HepG2 (cell line): Measurements from ENCODE around the gene TIAM2. TPM values are rescaled to one million over a fixed set of nuclear protein-coding genes. Genes with fewer than 3 reads are reported as not detected.

ENCODE experiments used
- ARNT ChIP-seq: fragments of 450-650 bp; IDR thresholded peaks from 2 replicates; pipeline ENCODE4 v1.6.1; 2017
- CC2D1A ChIP-seq: sonication (generic); formaldehyde crosslinking; IDR thresholded peaks from 2 replicates; pipeline ENCODE4 v1.8.1; 2023; ENCODE audit warnings: mild to moderate bottlenecking, missing genetic modification reagents
- CEBPG ChIP-seq: IDR thresholded peaks from 2 replicates; pipeline ENCODE4 v1.6.1; 2016
- EHMT2 ChIP-seq: fragments of 200-600 bp; sonication (generic); IDR thresholded peaks from 2 replicates; pipeline ENCODE4 v1.7.0; 2017; ENCODE audit warnings: antibody characterized with exemption, low read depth, low read length, borderline replicate concordance
- GABPB1 ChIP-seq: IDR thresholded peaks from 2 replicates; pipeline ENCODE4 v1.6.1; 2016; ENCODE audit warnings: mild to moderate bottlenecking, missing genetic modification reagents, moderate library complexity, missing compliant biosample characterization
- GZF1 ChIP-seq: sonication (generic); formaldehyde crosslinking; IDR thresholded peaks from 2 replicates; pipeline ENCODE4 v1.5.1; 2020; ENCODE audit warnings: mild to moderate bottlenecking, missing genetic modification reagents
- KDM5A ChIP-seq: fragments of 200-600 bp; sonication (generic); IDR thresholded peaks from 2 replicates; pipeline ENCODE4 v1.7.0; 2018; ENCODE audit warnings: antibody characterized with exemption, mild to moderate bottlenecking, low read length, borderline replicate concordance
- KLF12 ChIP-seq: sonication (generic); formaldehyde crosslinking; IDR thresholded peaks from 2 replicates; pipeline ENCODE4 v1.4.0; 2020; ENCODE audit warnings: missing genetic modification reagents, borderline replicate concordance
- KMT2B ChIP-seq: IDR thresholded peaks from 2 replicates; pipeline ENCODE4 v1.6.1; 2016; ENCODE audit warnings: missing genetic modification reagents, missing compliant biosample characterization
- MLLT10 ChIP-seq: sonication (generic); formaldehyde crosslinking; IDR thresholded peaks from 2 replicates; pipeline ENCODE4 v1.4.0; 2020; ENCODE audit warnings: missing genetic modification reagents
- MTF1 ChIP-seq: sonication (generic); formaldehyde crosslinking; IDR thresholded peaks from 2 replicates; pipeline ENCODE4 v1.5.0; 2020; ENCODE audit warnings: missing genetic modification reagents
- RELA ChIP-seq: sonication (generic); formaldehyde crosslinking; IDR thresholded peaks from 2 replicates; pipeline ENCODE4 v1.4.0; 2020; ENCODE audit warnings: missing genetic modification reagents
- SAFB2 ChIP-seq: sonication (generic); formaldehyde crosslinking; IDR thresholded peaks from 2 replicates; pipeline ENCODE4 v1.5.1; 2020; ENCODE audit warnings: missing genetic modification reagents, low read depth, mild to moderate bottlenecking, borderline replicate concordance
- SALL1 ChIP-seq: sonication (generic); formaldehyde crosslinking; IDR thresholded peaks from 2 replicates; pipeline ENCODE4 v1.8.0; 2022; ENCODE audit warnings: mild to moderate bottlenecking, missing genetic modification reagents
- SNAPC5 ChIP-seq: sonication (generic); formaldehyde crosslinking; IDR thresholded peaks from 2 replicates; pipeline ENCODE4 v1.8.1; 2023; ENCODE audit warnings: mild to moderate bottlenecking, missing genetic modification reagents, borderline replicate concordance
- SP140L ChIP-seq: sonication (generic); formaldehyde crosslinking; IDR thresholded peaks from 2 replicates; pipeline ENCODE4 v1.4.0; 2020; ENCODE audit warnings: missing genetic modification reagents, borderline replicate concordance
- SRSF9 ChIP-seq: fragments of 200-400 bp; formaldehyde crosslinking; IDR thresholded peaks from 2 replicates; pipeline ENCODE4 v1.6.1; 2018; ENCODE audit warnings: borderline replicate concordance, mild to moderate bottlenecking, low read depth, low read length; ENCODE audit not compliant: insufficient read depth, poor library complexity, severe bottlenecking
- SSRP1 ChIP-seq: IDR thresholded peaks from 2 replicates; pipeline ENCODE4 v1.6.1; 2016; ENCODE audit warnings: control low read depth
- THAP8 ChIP-seq: sonication (generic); formaldehyde crosslinking; IDR thresholded peaks from 2 replicates; pipeline ENCODE4 v1.5.1; 2020; ENCODE audit warnings: missing genetic modification reagents, mild to moderate bottlenecking, borderline replicate concordance
- ZBTB10 ChIP-seq: sonication (generic); formaldehyde crosslinking; IDR thresholded peaks from 2 replicates; pipeline ENCODE4 v1.4.0; 2020; ENCODE audit warnings: missing genetic modification reagents, borderline replicate concordance
- ZFP82 ChIP-seq: sonication (generic); formaldehyde crosslinking; IDR thresholded peaks from 2 replicates; pipeline ENCODE4 v1.5.1; 2020; ENCODE audit warnings: mild to moderate bottlenecking, missing genetic modification reagents, borderline replicate concordance
- ZNF333 ChIP-seq: sonication (generic); formaldehyde crosslinking; IDR thresholded peaks from 2 replicates; pipeline ENCODE4 v1.4.0; 2020; ENCODE audit warnings: mild to moderate bottlenecking, missing genetic modification reagents, borderline replicate concordance
- ZNF510 ChIP-seq: sonication (generic); formaldehyde crosslinking; IDR thresholded peaks from 2 replicates; pipeline ENCODE4 v1.4.0; 2020; ENCODE audit warnings: low read depth, mild to moderate bottlenecking, missing genetic modification reagents
- ZNF570 ChIP-seq: sonication (generic); formaldehyde crosslinking; IDR thresholded peaks from 2 replicates; pipeline ENCODE4 v1.4.0; 2020; ENCODE audit warnings: mild to moderate bottlenecking, missing genetic modification reagents, borderline replicate concordance
- ZNF572 ChIP-seq: sonication (generic); formaldehyde crosslinking; IDR thresholded peaks from 2 replicates; pipeline ENCODE4 v1.5.1; 2020; ENCODE audit warnings: mild to moderate bottlenecking, missing genetic modification reagents
- ZNF605 ChIP-seq: sonication (generic); formaldehyde crosslinking; IDR thresholded peaks from 2 replicates; pipeline ENCODE4 v1.8.0; 2022; ENCODE audit warnings: mild to moderate bottlenecking, missing genetic modification reagents
- ZNF766 ChIP-seq: sonication (generic); formaldehyde crosslinking; IDR thresholded peaks from 2 replicates; pipeline ENCODE4 v1.5.0; 2020; ENCODE audit warnings: missing genetic modification reagents, borderline replicate concordance
- ZNF792 ChIP-seq: IDR thresholded peaks from 2 replicates; pipeline ENCODE4 v1.6.1; 2016
- polyA plus RNA-seq, 8 experiments: library from polyadenylated mRNA; depleted of rRNA in 3 of 8; stranded (reverse) in 7 of 8; unstranded in 1 of 8; fragments of >200 nt; fragmentation: Illumina TruSeq in 4 of 8; extraction: Trizol in 4 of 8; gene quantifications; 2 replicates each; pipeline versions ENCODE4 v1.2.1 to v1.2.3, GENCODE V29; 2011 to 2016; ENCODE audit warnings: low read depth in 4 of 8, missing spikeins in 1 of 8, mixed read lengths in 1 of 8; ENCODE audit not compliant: insufficient read depth in 1 of 8
- total RNA-seq, 5 experiments: library from RNA; depleted of rRNA; stranded (reverse); fragments of >200 nt; fragmentation: Illumina TruSeq; extraction: Trizol; gene quantifications; 2 replicates each; pipeline ENCODE4 v1.2.3, GENCODE V29; 2016; ENCODE audit warnings: low read depth in 1 of 5

The TIAM2 gene
- total and polyA plus RNA-seq, 2 of the 13 experiments (the other 11 are each of a cell fraction or from before 2014, with no cell fraction given): 4.1 to 4.5 TPM

GRCh38 chr6:154960299-154960843 lies 34.7 kb upstream of the TIAM2 start (continued):
- TF ChIP-seq GABPB1 (peak; percentile 31; the same call in 1 of the 2 replicates), ZNF792 (no peak), MTF1 (no peak), ZNF570 (CRISPR knock-in tag) (no peak), MLLT10 (no peak), KLF12 (CRISPR knock-in tag) (no peak), ZFP82 (CRISPR knock-in tag) (no peak), KDM5A (no peak), SSRP1 (CRISPR knock-in tag) (peak; percentile 74; the same call in 1 of the 2 replicates), ZNF333 (CRISPR knock-in tag) (no peak), ZNF510 (CRISPR knock-in tag) (peak; percentile 8; the same call in 1 of the 2 replicates), ZBTB10 (no peak), EHMT2 (no peak), ARNT (no peak), ZNF572 (no peak), RELA (CRISPR knock-in tag) (0 out of 2 replicates have a peak, but pooled peaks have one; percentile 53), ZNF766 (CRISPR knock-in tag) (no peak; the same call in 1 of the 2 replicates), SALL1 (CRISPR knock-in tag) (peak; percentile 99), SNAPC5 (CRISPR knock-in tag) (no peak), ZNF605 (CRISPR knock-in tag) (peak; percentile 41; the same call in 1 of the 2 replicates), THAP8 (CRISPR knock-in tag) (no peak), KMT2B (CRISPR knock-in tag) (0 out of 2 replicates have a peak, but pooled peaks have one; percentile 20), SAFB2 (no peak), SRSF9 (no peak), GZF1 (CRISPR knock-in tag) (no peak), CC2D1A (CRISPR knock-in tag) (no peak), CEBPG (CRISPR knock-in tag) (peak; percentile 45), SP140L (CRISPR knock-in tag) (peak; percentile 27; the same call in 1 of the 2 replicates)
